Esophagus muscularis mucosa (tissue), 4 donors: ENCODE measurements around the gene POC1A. TPM values are rescaled to one million over a fixed set of nuclear protein-coding genes. Genes with fewer than 3 reads are reported as not detected.
"Not testable (repeated sequence)": the region's sequence is repeated elsewhere in the genome, so short reads cannot be mapped to it uniquely, and the experiment has no call there.

Source experiments
- DNase-seq: peaks from one replicate; pipeline ENCODE4 v3.0.0-alpha.2; 2017; ENCODE audit errors: extremely low spot score
- H3K27ac ChIP-seq, 4 donors: fragments of 200-600 bp; sonication (generic); replicated peaks in 1 of 4; 1 replicate in 3 of 4; 2 replicates in 1 of 4; pipeline ENCODE4 v1.5.1; 2016 to 2019; ENCODE audit warnings: mild to moderate bottlenecking in 1 of 4
- H3K27me3 ChIP-seq, 4 donors: fragments of 200-600 bp; sonication (generic); one replicate each; pipeline versions ENCODE4 v1.5.1 to v1.6.0; 2016 to 2019
- H3K36me3 ChIP-seq, 4 donors: fragments of 200-600 bp; sonication (generic); one replicate each; pipeline ENCODE4 v1.5.1; 2016 to 2019
- H3K4me1 ChIP-seq, 4 donors: fragments of 200-600 bp; sonication (generic); one replicate each; pipeline ENCODE4 v1.5.1; 2016 to 2019
- H3K4me3 ChIP-seq, 4 donors: fragments of 200-600 bp; sonication (generic); 1 replicate in 2 of 4; 2 replicates in 2 of 4; pipeline ENCODE4 v1.5.1; 2016 to 2019; ENCODE audit warnings: mild to moderate bottlenecking in 4 of 4, moderate library complexity in 1 of 4
- H3K9me3 ChIP-seq, 4 donors: fragments of 200-600 bp; sonication (generic); 1 replicate in 3 of 4; 2 replicates in 1 of 4; pipeline ENCODE4 v1.5.1; 2016 to 2019
- CTCF ChIP-seq, 3 experiments: fragments of 200-600 bp in 2 of 3; fragments of 450-650 bp in 1 of 3; sonication (generic) in 2 of 3; IDR thresholded peaks; one replicate each; pipeline ENCODE4 v1.5.1; 2017 to 2019; ENCODE audit warnings: antibody characterized with exemption in 3 of 3, mild to moderate bottlenecking in 2 of 3, moderate library complexity in 1 of 3
- EP300 ChIP-seq: sonication (generic); formaldehyde crosslinking; IDR thresholded peaks from one replicate; pipeline ENCODE4 v1.6.1; 2017; ENCODE audit warnings: antibody characterized with exemption
- POLR2A ChIP-seq: fragments of 450-650 bp; IDR thresholded peaks from one replicate; pipeline ENCODE4 v1.6.1; 2017; ENCODE audit warnings: antibody characterized with exemption, moderate library complexity, mild to moderate bottlenecking, low read depth
- POLR2AphosphoS5 ChIP-seq, 2 donors: sonication (generic); formaldehyde crosslinking; IDR thresholded peaks; one replicate each; pipeline ENCODE4 v1.6.1; 2017; ENCODE audit warnings: antibody characterized with exemption in 2 of 2
- WGBS: methylation state at CpG from one replicate; pipeline ENCODE4 v1.1.5; 2018; 5-methylcytosine and 5-hydroxymethylcytosine counted together
- intact Hi-C: fragments of 100-400 bp; cut with DNase I; formaldehyde crosslinking; loops from one replicate; pipeline ENCODE4 v1.15.1; 2023
- total RNA-seq, 4 donors: library from RNA; depleted of rRNA; stranded (reverse); fragments of >200 nt; gene quantifications; one replicate each; pipeline versions ENCODE4 v1.1.0 to v1.2.1, GENCODE V29; 2016

The POC1A gene
- total RNA-seq, 4 donors from 2014 or later = 0.71 to 2.1 (median 1.2) TPM

- no peaks in the 10 kb centered on the region for H3K9me3 ChIP-seq
- no peak overlapping the region for H3K27ac ChIP-seq
- DNase-seq = no peak
- H3K4me1 ChIP-seq = peaks cover 0 to 20% (median 7%) of the 10 kb centered on the region in 4 donors
- H3K36me3 ChIP-seq = no peaks in the 10 kb centered on the region
- no peaks in the 10 kb centered on the region for H3K27me3 ChIP-seq
- no peak for TF ChIP-seq POLR2A
- TF ChIP-seq CTCF (IDR thresholded peaks at IDR 0.05) = no peak
- no peak for TF ChIP-seq EP300
- no peak for TF ChIP-seq POLR2AphosphoS5 (IDR thresholded peaks at IDR 0.05)
- no peak overlapping the region for H3K4me3 ChIP-seq
- intact Hi-C loops = no loop called here
- WGBS = 100% methylated on average over 1 of the region's 1 CpG
Measured at GRCh38 chr3:52178537-52178936, 24.3 kb upstream of the POC1A start.

GRCh38 chr3:52178126-52178525 lies 23.9 kb upstream of the POC1A start:
- H3K27me3 ChIP-seq, DNase-seq, intact Hi-C loops, H3K4me3 ChIP-seq, H3K27ac ChIP-seq, H3K9me3 ChIP-seq, H3K36me3 ChIP-seq: not testable (repeated sequence)
- 96% methylated on average over 4 of the region's 4 CpGs for WGBS
- peaks cover 0 to 16% (median 6%) of the 10 kb centered on the region in 4 donors for H3K4me1 ChIP-seq

- peaks cover 0 to 12% (median 5%) of the 10 kb centered on the region in 4 donors for H3K4me1 ChIP-seq
- DNase-seq = no peak
- H3K27ac ChIP-seq = no peak overlapping the region
- intact Hi-C loops = no loop called here
- 90% methylated on average over 5 of the region's 5 CpGs for WGBS
- H3K36me3 ChIP-seq = no peaks in the 10 kb centered on the region
- H3K9me3 ChIP-seq = no peaks in the 10 kb centered on the region
- H3K4me3 ChIP-seq = no peak overlapping the region
- no peak for TF ChIP-seq CTCF (IDR thresholded peaks at IDR 0.05)
- TF ChIP-seq EP300 = no peak
- TF ChIP-seq POLR2AphosphoS5 (IDR thresholded peaks at IDR 0.05) = no peak
- no peak for TF ChIP-seq POLR2A
- no peaks in the 10 kb centered on the region for H3K27me3 ChIP-seq
Measured at GRCh38 chr3:52177701-52178042, 23.4 kb upstream of the POC1A start.

GRCh38 chr3:52176951-52177700 lies 22.9 kb upstream of the POC1A start:
- H3K27ac ChIP-seq = no peak overlapping the region
- intact Hi-C loops = no loop called here
- H3K27me3 ChIP-seq = no peaks in the 10 kb centered on the region
- 77% methylated on average over 15 of the region's 15 CpGs for WGBS
- H3K9me3 ChIP-seq = no peaks in the 10 kb centered on the region
- no peaks in the 10 kb centered on the region for H3K36me3 ChIP-seq
- no peak overlapping the region for H3K4me3 ChIP-seq
- H3K4me1 ChIP-seq = peaks cover 0 to 9% (median 4%) of the 10 kb centered on the region in 4 donors
- no peak for TF ChIP-seq EP300
- no peak for TF ChIP-seq POLR2AphosphoS5 (IDR thresholded peaks at IDR 0.05)
- no peak for TF ChIP-seq POLR2A
- no peak for TF ChIP-seq CTCF (IDR thresholded peaks at IDR 0.05)
- DNase-seq = no peak

GRCh38 chr3:52176180-52176752 lies 22.0 kb upstream of the POC1A start:
- 87% methylated on average over 8 of the region's 8 CpGs for WGBS
- Histone ChIP-seq H3K9me3 (no peaks in the 10 kb centered on the region), H3K27ac (no peak overlapping the region), H3K27me3 (no peaks in the 10 kb centered on the region), H3K4me1 (peaks cover 0 to under 1% (median 0%) of the 10 kb centered on the region in 4 donors), H3K36me3 (no peaks in the 10 kb centered on the region), H3K4me3 (no peak overlapping the region)
- no peak for DNase-seq
- no peak for TF ChIP-seq EP300
- TF ChIP-seq CTCF (IDR thresholded peaks at IDR 0.05) = no peak
- no peak for TF ChIP-seq POLR2AphosphoS5 (IDR thresholded peaks at IDR 0.05)
- TF ChIP-seq POLR2A = no peak
- intact Hi-C loops = no loop called here
